WI38 (cell line): ENCODE data around the gene FREM1.
"Not testable (repeated sequence)": the region's sequence is repeated elsewhere in the genome, so short reads cannot be mapped to it uniquely, and the experiment has no call there.

ENCODE experiments used
- H3K4me3 ChIP-seq: 2 replicates; pipeline ENCODE4 v1.5.1; 2011; ENCODE audit warnings: low read depth, mild to moderate bottlenecking, control low read depth, low read length
- TF ChIP-seq, protein P1 (sequence below): IDR thresholded peaks from 2 replicates; pipeline ENCODE4 v1.5.1; 2012; ENCODE audit warnings: low read depth, mild to moderate bottlenecking, control low read depth, low read length

The FREM1 gene

GRCh38 chr9:14924230-14925219 is 14.3 kb upstream of the FREM1 start:
- TF ChIP-seq, protein P1, sequence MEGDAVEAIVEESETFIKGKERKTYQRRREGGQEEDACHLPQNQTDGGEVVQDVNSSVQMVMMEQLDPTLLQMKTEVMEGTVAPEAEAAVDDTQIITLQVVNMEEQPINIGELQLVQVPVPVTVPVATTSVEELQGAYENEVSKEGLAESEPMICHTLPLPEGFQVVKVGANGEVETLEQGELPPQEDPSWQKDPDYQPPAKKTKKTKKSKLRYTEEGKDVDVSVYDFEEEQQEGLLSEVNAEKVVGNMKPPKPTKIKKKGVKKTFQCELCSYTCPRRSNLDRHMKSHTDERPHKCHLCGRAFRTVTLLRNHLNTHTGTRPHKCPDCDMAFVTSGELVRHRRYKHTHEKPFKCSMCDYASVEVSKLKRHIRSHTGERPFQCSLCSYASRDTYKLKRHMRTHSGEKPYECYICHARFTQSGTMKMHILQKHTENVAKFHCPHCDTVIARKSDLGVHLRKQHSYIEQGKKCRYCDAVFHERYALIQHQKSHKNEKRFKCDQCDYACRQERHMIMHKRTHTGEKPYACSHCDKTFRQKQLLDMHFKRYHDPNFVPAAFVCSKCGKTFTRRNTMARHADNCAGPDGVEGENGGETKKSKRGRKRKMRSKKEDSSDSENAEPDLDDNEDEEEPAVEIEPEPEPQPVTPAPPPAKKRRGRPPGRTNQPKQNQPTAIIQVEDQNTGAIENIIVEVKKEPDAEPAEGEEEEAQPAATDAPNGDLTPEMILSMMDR = no peak

GRCh38 chr9:14923701-14924100 is 13.5 kb upstream of the FREM1 start:
- H3K4me3 ChIP-seq = no peak overlapping the region
- TF ChIP-seq, protein P1 = no peak

More at GRCh38 chr9:14924230-14925219, 14.3 kb upstream of the FREM1 start:
- H3K4me3 ChIP-seq = no peak overlapping the region

GRCh38 chr9:14920805-14921204 is 10.6 kb upstream of the FREM1 start:
- H3K4me3 ChIP-seq = not testable (repeated sequence)

- TF ChIP-seq, protein P1 = no peak
- H3K4me3 ChIP-seq = no peak overlapping the region
Measured at GRCh38 chr9:14913366-14913765, 3.1 kb upstream of the FREM1 start.

GRCh38 chr9:14912859-14913258 is 2.6 kb upstream of the FREM1 start:
- TF ChIP-seq, protein P1 = no peak
- H3K4me3 ChIP-seq = no peak overlapping the region

DNA sequence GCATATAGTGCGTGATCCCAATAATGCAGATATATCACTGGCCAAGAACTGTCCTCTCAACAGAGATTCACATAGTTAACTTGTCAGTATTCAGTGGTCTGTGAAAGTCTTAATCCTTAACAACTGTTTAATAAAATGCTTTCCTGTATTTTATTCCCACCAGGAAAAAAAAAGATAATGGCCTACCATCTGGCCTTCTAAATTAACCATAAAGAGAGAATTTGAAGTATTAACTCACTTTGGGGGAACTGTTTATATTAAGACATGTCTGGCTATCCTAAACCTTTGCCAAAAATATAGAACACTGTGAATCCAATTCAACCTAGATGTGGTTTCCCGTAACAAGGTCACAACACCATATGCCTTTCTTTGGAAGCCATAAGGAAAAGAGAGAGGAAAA is 818 bp upstream of the FREM1 start:
- H3K4me3 ChIP-seq = no peak overlapping the region

DNA sequence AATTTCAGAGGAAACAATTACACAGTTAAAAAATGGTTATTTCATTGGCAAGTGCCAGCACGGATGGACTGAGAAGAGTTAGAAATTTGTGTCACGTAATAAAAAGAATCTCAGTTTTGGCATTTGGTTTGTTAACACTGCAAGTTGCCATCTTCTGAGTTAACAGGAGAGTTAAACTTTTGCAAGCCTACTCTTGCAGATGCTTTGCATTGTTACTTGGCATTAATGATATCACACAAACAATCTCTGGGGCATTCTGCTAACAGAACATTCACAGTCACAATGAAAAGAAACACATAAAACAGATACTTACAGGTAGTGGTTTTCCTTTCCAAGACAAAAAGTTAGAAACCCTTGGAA is 647 bp downstream of the FREM1 start:
- H3K4me3 ChIP-seq = no peak overlapping the region
- TF ChIP-seq, protein P1 = no peak

More for the DNA sequence above, 818 bp upstream of the FREM1 start:
- TF ChIP-seq, protein P1 = no peak
